Hepatocyte (in vitro differentiated cells): ENCODE measurements around the gene RBM33. TPM values are rescaled to one million over a fixed set of nuclear protein-coding genes. Genes with fewer than 3 reads are reported as not detected.

Experiments
- DNase-seq: peaks from one replicate; pipeline ENCODE4 v3.0.0-alpha.2; 2016; ENCODE audit warnings: low spot score
- H2AFZ ChIP-seq: fragments of 200-600 bp; sonication (generic); 2 replicates; pipeline ENCODE4 v1.6.0; 2016; ENCODE audit warnings: antibody characterized with exemption, mild to moderate bottlenecking
- H3K27ac ChIP-seq: fragments of 200-600 bp; sonication (generic); 2 replicates; pipeline ENCODE4 v1.5.1; 2016; ENCODE audit warnings: mild to moderate bottlenecking
- H3K27me3 ChIP-seq: fragments of 200-600 bp; sonication (generic); 2 replicates; pipeline ENCODE4 v1.6.1; 2016
- H3K36me3 ChIP-seq: fragments of 200-600 bp; sonication (generic); replicated peaks from 2 replicates; pipeline ENCODE4 v1.5.1; 2016; ENCODE audit warnings: low read depth; ENCODE audit not compliant: insufficient read depth
- H3K4me1 ChIP-seq: fragments of 200-600 bp; sonication (generic); 2 replicates; pipeline ENCODE4 v1.5.1; 2016; ENCODE audit warnings: mild to moderate bottlenecking, moderate library complexity; ENCODE audit not compliant: insufficient read depth
- H3K4me2 ChIP-seq: fragments of 200-600 bp; sonication (generic); 2 replicates; pipeline ENCODE4 v1.6.0; 2016
- H3K4me3 ChIP-seq: fragments of 200-600 bp; sonication (generic); 2 replicates; pipeline ENCODE4 v1.5.1; 2016; ENCODE audit warnings: mild to moderate bottlenecking
- H3K79me2 ChIP-seq: fragments of 200-600 bp; sonication (generic); 2 replicates; pipeline ENCODE4 v1.6.0; 2017; ENCODE audit warnings: mild to moderate bottlenecking
- H3K9me2 ChIP-seq: fragments of 200-600 bp; sonication (generic); replicated peaks from 2 replicates; pipeline ENCODE4 v1.6.0; 2017; ENCODE audit warnings: mild to moderate bottlenecking; ENCODE audit not compliant: insufficient read depth
- H3K9me3 ChIP-seq: fragments of 200-600 bp; sonication (generic); 2 replicates; pipeline ENCODE4 v1.5.1; 2016; ENCODE audit warnings: low read depth, mild to moderate bottlenecking
- H4K20me1 ChIP-seq: fragments of 200-600 bp; sonication (generic); 2 replicates; pipeline ENCODE4 v1.6.0; 2016; ENCODE audit warnings: mild to moderate bottlenecking; ENCODE audit not compliant: insufficient read depth, poor library complexity, severe bottlenecking
- EZH2 ChIP-seq: fragments of 200-600 bp; sonication (generic); IDR thresholded peaks from 2 replicates; pipeline ENCODE4 v1.6.1; 2016; ENCODE audit warnings: antibody characterized with exemption, mild to moderate bottlenecking, borderline replicate concordance
- EZH2phosphoT487 ChIP-seq: fragments of 200-600 bp; sonication (generic); IDR thresholded peaks from one replicate; pipeline ENCODE4 v1.6.1; 2018; ENCODE audit warnings: antibody characterized with exemption, mild to moderate bottlenecking, low read depth, moderate library complexity; ENCODE audit not compliant: unreplicated experiment, severe bottlenecking
- WGBS: methylation state at CpG from one replicate; pipeline ENCODE4 v1.1.6; 2016; ENCODE audit warnings: low lambda C conversion rate; ENCODE audit errors: missing lambda C conversion rate; 5-methylcytosine and 5-hydroxymethylcytosine counted together
- polyA plus RNA-seq: library from polyadenylated mRNA; unstranded; fragments of >200 nt; fragmentation: Nextera tagmentation; extraction: Ambion mirVana; gene quantifications from 2 replicates; pipeline ENCODE4 v1.2.1, GENCODE V29; 2016
- total RNA-seq: library from RNA; depleted of rRNA; stranded (reverse); fragments of >200 nt; gene quantifications from 2 replicates; pipeline ENCODE4 v1.2.3, GENCODE V29; 2014
- TF ChIP-seq, protein P1 (sequence below): fragments of 200-600 bp; sonication (generic); IDR thresholded peaks from 2 replicates; pipeline ENCODE4 v1.5.1; 2016; ENCODE audit warnings: antibody characterized with exemption, mild to moderate bottlenecking; ENCODE audit not compliant: poor library complexity

The RBM33 gene
- total and polyA plus RNA-seq, 2 experiments from 2014 or later = 24.8 to 40.8 TPM

DNA sequence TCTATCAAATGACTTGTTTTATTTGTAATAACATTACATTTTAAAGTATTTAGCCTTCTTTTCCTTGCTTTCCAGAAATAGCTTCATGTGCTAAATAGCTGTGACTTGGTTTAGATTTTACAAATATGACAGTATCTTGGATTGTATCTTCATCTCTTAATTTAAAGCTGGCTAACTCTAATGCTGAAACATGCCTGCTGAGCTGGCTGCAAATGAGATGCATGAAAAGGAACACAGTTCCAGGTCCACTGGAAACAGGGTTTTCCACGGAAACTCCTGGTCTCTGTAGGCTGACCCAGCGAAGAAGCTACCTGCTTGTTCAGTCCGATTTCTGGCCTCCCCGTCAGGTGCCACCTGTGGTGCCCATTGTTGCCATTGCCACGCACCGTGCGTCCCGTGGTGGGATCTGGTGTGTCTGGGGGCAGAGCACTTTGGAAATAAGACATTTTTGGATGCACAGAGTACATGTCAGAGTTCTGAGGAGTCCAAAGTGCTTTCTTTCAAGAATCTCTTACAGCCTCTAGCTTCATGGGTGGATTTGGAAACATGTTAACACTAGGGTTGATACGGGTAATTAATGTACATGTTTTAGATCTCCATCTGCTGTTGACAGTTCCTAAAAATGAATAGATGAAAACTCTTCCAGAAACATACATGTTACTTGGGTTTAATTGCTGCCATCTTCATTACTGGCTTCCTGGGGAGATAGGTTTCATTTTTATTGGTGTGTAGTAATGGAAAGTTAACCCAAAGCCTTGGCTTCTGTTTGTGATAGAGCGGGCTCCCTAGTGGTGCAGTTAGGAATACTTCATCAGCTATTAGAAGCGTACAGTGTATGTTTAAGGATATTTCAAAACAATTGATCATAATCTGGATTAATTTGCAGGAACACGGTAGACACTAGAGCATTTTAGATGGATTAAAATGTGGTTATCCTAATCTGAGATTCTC, 122.8 kb downstream of the RBM33 start:
- Histone ChIP-seq H3K4me1 (no peaks in the 10 kb centered on the region), H3K27me3 (no peaks in the 10 kb centered on the region), H3K9me3 (no peaks in the 10 kb centered on the region), H3K4me3 (no peak overlapping the region), H3K4me2 (no peak overlapping the region), H4K20me1 (peaks cover 20% of the 10 kb centered on the region), H3K36me3 (no peaks in the 10 kb centered on the region), H3K27ac (no peak overlapping the region), H2AFZ (no peak overlapping the region), H3K9me2 (no peaks in the 10 kb centered on the region), H3K79me2 (peaks cover 13% of the 10 kb centered on the region)
- TF ChIP-seq EZH2phosphoT487 (no peak), EZH2 (no peak)
- TF ChIP-seq, protein P1, sequence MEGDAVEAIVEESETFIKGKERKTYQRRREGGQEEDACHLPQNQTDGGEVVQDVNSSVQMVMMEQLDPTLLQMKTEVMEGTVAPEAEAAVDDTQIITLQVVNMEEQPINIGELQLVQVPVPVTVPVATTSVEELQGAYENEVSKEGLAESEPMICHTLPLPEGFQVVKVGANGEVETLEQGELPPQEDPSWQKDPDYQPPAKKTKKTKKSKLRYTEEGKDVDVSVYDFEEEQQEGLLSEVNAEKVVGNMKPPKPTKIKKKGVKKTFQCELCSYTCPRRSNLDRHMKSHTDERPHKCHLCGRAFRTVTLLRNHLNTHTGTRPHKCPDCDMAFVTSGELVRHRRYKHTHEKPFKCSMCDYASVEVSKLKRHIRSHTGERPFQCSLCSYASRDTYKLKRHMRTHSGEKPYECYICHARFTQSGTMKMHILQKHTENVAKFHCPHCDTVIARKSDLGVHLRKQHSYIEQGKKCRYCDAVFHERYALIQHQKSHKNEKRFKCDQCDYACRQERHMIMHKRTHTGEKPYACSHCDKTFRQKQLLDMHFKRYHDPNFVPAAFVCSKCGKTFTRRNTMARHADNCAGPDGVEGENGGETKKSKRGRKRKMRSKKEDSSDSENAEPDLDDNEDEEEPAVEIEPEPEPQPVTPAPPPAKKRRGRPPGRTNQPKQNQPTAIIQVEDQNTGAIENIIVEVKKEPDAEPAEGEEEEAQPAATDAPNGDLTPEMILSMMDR = peak; percentile 3
- WGBS = 94% methylated on average over 12 of the region's 12 CpGs
- DNase-seq = no peak

DNA sequence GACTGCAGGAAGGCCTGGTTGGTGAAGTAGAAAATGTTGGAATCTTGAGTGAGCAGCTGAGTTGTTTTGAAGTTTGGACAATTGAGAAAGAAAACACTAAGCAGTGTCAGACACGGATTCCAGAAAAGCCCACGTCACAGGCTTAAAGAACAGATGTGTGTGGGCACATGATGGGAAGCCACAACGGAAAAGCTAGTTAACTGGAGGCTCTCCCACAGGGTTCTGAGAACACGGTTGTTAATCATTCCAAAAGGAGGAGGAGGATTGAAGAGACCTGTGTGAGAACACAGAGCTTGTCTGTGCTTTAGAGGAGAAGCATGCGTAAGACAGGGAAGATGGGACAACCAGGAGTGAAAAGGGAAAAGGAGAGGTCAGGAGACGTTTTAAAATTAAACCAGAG, 125.2 kb downstream of the RBM33 start:
- Histone ChIP-seq H2AFZ (no peak overlapping the region), H3K27ac (peak overlapping the region; percentile 88), H3K79me2 (peaks cover 6% of the 10 kb centered on the region), H4K20me1 (peaks cover 8% of the 10 kb centered on the region), H3K4me3 (no peak overlapping the region), H3K9me3 (no peaks in the 10 kb centered on the region), H3K4me2 (no peak overlapping the region), H3K9me2 (no peaks in the 10 kb centered on the region), H3K36me3 (no peaks in the 10 kb centered on the region), H3K27me3 (no peaks in the 10 kb centered on the region), H3K4me1 (no peaks in the 10 kb centered on the region)
- DNase-seq = peak; percentile 69
- no peak for TF ChIP-seq EZH2phosphoT487
- TF ChIP-seq, protein P1 = no peak
- TF ChIP-seq EZH2 = no peak
- 81% methylated on average over 6 of the region's 6 CpGs for WGBS

DNA sequence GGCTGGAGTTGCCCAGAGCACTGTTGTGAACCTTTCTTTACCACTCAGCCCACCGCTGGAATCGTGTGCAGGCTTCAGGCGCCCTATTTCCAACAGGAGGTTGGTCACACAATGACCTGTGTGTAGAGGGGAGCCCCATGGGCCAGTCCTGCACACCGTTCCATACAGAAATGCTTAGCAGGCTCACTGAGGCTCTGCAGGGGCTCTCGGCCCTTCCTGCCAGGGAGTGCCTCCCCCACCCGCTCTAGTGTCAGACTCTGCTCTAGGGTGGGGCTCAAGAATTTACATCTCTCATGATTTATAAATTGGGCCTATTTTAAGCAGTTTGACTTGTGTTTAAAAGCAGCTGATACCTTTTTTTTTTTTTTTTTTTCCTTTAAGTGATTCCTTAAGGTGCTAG, 125.8 kb downstream of the RBM33 start:
- no peak for DNase-seq
- Histone ChIP-seq H3K79me2 (peaks cover 6% of the 10 kb centered on the region), H3K4me2 (no peak overlapping the region), H3K27ac (peak overlapping the region; percentile 88), H3K36me3 (no peaks in the 10 kb centered on the region), H3K27me3 (no peaks in the 10 kb centered on the region), H3K9me2 (no peaks in the 10 kb centered on the region), H3K4me3 (no peak overlapping the region), H3K9me3 (no peaks in the 10 kb centered on the region), H4K20me1 (peaks cover 8% of the 10 kb centered on the region), H3K4me1 (no peaks in the 10 kb centered on the region), H2AFZ (no peak overlapping the region)
- 93% methylated on average over 6 of the region's 6 CpGs for WGBS
- TF ChIP-seq EZH2phosphoT487 (no peak), EZH2 (no peak)
- TF ChIP-seq, protein P1 = no peak
